VCaP (cell line): ENCODE results near the gene MRPL55.

Experiments
- H3K27ac ChIP-seq: fragments of 450-650 bp; 2 replicates; pipeline ENCODE4 v1.5.1; 2017
- CTCF ChIP-seq: fragments of 450-650 bp; conservative IDR thresholded peaks from 2 replicates; pipeline ENCODE4 v1.5.1; 2017; ENCODE audit warnings: mild to moderate bottlenecking, moderate library complexity

The MRPL55 gene

DNA sequence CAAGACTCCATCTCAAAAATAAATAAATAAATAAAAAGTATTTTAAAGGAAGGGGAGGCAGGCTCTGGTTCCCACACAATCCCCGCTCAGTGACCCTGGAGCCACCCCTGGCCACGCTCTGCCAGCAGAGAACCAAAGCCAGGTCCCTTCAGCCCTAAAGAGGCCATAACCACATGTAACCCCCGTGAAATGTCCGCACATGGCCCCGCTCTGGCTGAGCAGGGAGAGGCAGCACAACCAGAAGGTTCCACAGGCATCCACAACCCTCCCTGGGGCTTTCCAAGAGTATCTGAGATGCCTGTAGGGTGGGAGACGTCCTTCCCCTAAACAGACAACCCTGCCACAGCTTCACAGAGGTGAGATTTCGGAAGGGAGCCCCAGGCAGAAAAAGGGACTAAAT, 28.0 kb downstream of the MRPL55 start:
- H3K27ac ChIP-seq, result peak overlapping the region; percentile 74; the same call in 1 of the 2 replicates
- no peak for TF ChIP-seq CTCF

GRCh38 chr1:228079601-228080263, 29.4 kb downstream of the MRPL55 start:
- TF ChIP-seq CTCF, result no peak
- no peak overlapping the region for H3K27ac ChIP-seq

DNA sequence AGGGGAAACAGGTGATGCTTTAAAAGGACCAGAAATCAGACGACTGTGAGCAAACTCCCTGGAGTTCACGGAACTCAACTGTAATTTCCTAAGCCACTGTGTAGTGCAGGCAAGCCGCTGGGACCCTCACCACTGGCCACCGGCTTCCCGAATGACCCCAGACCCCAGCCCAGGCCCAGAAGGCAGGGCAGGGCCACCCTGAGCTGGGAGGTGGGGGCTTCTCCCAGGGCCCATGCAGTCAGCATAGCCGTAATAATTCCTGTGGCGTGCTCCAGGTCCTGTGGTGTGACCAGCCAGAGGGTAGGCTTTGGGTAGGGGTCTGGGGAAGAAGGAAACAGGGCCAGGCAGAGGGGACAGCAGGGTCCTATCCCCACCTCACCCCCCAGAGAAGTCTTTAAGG, 30.1 kb downstream of the MRPL55 start:
- TF ChIP-seq CTCF, result no peak
- H3K27ac ChIP-seq, result no peak overlapping the region

- no peak for TF ChIP-seq CTCF
- H3K27ac ChIP-seq, result no peak overlapping the region
Measured at GRCh38 chr1:228077565-228078330, 31.4 kb downstream of the MRPL55 start.

DNA sequence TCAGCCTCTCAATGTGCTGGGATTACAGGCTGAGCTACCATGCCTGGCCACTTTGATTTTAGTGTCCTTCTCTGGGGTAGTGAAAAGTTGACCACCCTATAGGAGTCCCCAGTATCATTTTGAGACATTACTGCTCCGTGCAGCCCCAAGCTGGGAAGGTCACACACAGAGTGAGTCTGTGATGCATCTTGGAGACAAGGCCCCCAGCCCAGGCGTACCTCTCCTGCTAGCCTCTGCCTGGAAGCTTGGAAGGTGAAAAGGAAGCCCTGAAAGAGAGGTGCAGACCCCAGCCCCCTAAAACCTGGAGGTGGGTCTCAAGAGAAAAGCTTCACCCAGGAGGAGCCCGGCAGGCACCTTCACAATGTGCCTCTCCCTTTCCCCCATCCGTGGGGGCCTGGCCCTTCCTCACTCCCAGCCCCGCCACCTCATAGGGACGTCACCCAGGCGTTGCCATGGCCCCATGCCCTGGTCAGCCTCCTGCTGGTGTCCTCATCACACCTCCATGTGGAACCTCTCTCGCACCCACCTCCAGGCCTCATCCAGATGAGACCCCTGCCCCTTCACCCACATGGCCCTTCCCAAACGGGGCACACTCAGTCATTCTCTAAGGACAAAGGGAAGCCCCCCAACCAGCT, 32.2 kb downstream of the MRPL55 start:
- TF ChIP-seq CTCF, result no peak
- H3K27ac ChIP-seq, result no peak overlapping the region

DNA sequence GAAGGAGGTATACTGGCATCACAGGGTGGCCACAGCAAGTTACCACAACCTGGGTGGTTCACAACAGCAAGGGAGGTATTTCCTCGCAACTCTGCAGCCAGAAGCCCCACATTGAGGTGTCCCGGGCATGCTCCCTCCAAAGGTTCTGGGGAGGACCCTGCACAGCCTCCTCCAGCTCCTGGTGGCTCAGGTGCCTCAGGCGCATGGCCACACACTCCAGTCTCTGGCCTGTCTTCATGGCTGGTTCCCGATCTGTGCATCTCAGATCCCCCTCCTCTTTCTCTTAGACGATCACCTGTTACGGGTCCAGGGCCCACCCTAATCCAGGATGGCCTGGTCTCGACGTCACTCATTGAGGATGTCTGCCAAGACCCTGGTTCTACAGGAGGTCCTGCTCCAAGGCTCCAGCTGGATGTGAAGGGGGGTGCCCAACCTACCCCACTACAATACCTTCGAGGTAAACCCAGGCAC, 33.3 kb downstream of the MRPL55 start:
- no peak for TF ChIP-seq CTCF
- H3K27ac ChIP-seq, result no peak overlapping the region

DNA sequence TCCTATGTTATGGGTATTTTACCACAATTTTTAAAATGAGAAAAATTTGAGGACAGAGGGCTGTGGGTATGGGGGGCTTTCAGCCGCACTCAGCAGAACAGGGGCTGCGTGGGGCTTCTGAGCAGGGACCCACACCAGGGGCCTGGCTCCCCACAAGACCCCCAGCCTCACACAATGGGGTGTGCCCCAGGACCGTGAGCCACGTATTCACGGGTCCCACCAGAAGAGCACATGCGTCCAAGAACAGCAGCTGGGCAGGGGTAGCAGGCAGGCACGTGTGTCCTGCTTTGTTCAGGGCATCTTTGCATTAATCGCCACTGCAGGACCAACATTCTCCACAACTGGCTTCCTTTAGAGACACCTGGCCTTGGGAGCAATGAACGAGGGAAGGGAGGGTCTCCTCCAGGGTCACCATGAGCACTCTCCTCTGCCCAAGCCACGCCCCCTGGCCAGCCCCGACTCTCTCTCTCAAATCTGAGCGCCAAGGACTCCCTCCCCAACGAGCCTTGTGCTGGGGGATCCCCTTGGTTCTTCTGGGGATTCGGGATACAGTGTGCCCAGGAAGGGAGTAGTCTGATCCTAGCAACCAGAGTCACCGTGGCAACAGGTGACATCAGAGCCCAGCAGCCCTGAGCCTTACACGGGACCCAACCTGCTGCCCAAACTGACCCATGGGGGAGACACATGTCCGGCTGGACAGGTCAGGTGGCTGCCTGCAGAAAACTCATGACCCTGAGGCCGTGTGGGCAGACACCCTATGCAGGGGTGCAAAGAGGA, 34.0 kb downstream of the MRPL55 start:
- no peak for TF ChIP-seq CTCF
- H3K27ac ChIP-seq, result no peak overlapping the region
